HG03196 (cell line): Measurements from ENCODE around the gene LAMC1.

Source experiments
- ATAC-seq: cut with Tn5 transposase; IDR thresholded peaks from one replicate; pipeline ENCODE4 v1.9.1; 2021; ENCODE audit not compliant: unreplicated experiment

The LAMC1 gene

GRCh38 chr1:183180634-183181056 is 157.4 kb downstream of the LAMC1 start:
- ATAC-seq = peak; percentile 86

- no peak for ATAC-seq
Measured at GRCh38 chr1:183185941-183186490, 162.8 kb downstream of the LAMC1 start, which contains the start of gene LAMC2. TSS of gene LAMC2 (plus strand) at chr1:183186264. CDS start at chr1:183186353, 89 bp downstream.

- no peak for ATAC-seq
Measured at GRCh38 chr1:183186841-183187240, 163.6 kb downstream of the LAMC1 start.

- ATAC-seq = no peak
Measured at GRCh38 chr1:183188240-183188639, 165.0 kb downstream of the LAMC1 start.

GRCh38 chr1:183191833-183192232 is 168.6 kb downstream of the LAMC1 start:
- no peak for ATAC-seq

GRCh38 chr1:183193963-183194525 is 170.8 kb downstream of the LAMC1 start:
- no peak for ATAC-seq

GRCh38 chr1:183194527-183195141 is 171.4 kb downstream of the LAMC1 start:
- ATAC-seq = peak; percentile 88

- peak; percentile 60 for ATAC-seq
Measured at GRCh38 chr1:183195142-183195574, 171.9 kb downstream of the LAMC1 start.
